Common myeloid progenitor, CD34-positive (primary cell): ENCODE data around the gene TMEM232.

Source experiments
- CTCF ChIA-PET: fragments of 350-600 bp; sonication (Branson Sonifier 250); formaldehyde crosslinking; loops from one replicate; lab custom pipeline; 2021; ENCODE audit warnings: antibody characterized with exemption; lab: Charles Lee
- POLR2A ChIA-PET: fragments of 350-600 bp; sonication (Branson Sonifier 250); formaldehyde crosslinking; loops from one replicate; lab custom pipeline; 2021; ENCODE audit warnings: antibody characterized with exemption; lab: Charles Lee
- DNase-seq, 3 donors: peaks; one replicate each; pipeline versions ENCODE4 v3.0.0 to v3.0.0-alpha.2; 2013
- H3K27ac ChIP-seq, 2 experiments: 1 replicate in 1 of 2; 2 replicates in 1 of 2; pipeline ENCODE4 v1.7.0; 2013; ENCODE audit warnings: inconsistent platforms in 2 of 2, low read length in 2 of 2, mild to moderate bottlenecking in 2 of 2, low read depth in 1 of 2, moderate library complexity in 1 of 2; ENCODE audit not compliant: severe bottlenecking in 2 of 2, insufficient read depth in 1 of 2, poor library complexity in 1 of 2
- H3K27me3 ChIP-seq, 5 experiments: replicated peaks in 2 of 5; 1 replicate in 3 of 5; 2 replicates in 2 of 5; pipeline versions ENCODE4 v1.6.1 to v1.7.0; 2013; ENCODE audit warnings: low read length in 4 of 5, mild to moderate bottlenecking in 2 of 5, moderate library complexity in 2 of 5, inconsistent platforms in 1 of 5; ENCODE audit not compliant: insufficient read depth in 5 of 5, control insufficient read depth in 4 of 5
- H3K36me3 ChIP-seq, 4 experiments: 1 replicate in 2 of 4; 2 replicates in 2 of 4; pipeline versions ENCODE4 v1.6.1 to v1.7.0; 2013; ENCODE audit warnings: low read length in 3 of 4, control low read depth in 1 of 4, mild to moderate bottlenecking in 1 of 4; ENCODE audit not compliant: control insufficient read depth in 4 of 4, insufficient read depth in 4 of 4
- H3K4me1 ChIP-seq, 4 experiments: 1 replicate in 3 of 4; 2 replicates in 1 of 4; pipeline versions ENCODE4 v1.6.1 to v1.7.1; 2013; ENCODE audit warnings: low read length in 3 of 4, mild to moderate bottlenecking in 3 of 4, control low read depth in 1 of 4, inconsistent platforms in 1 of 4, moderate library complexity in 1 of 4; ENCODE audit not compliant: control insufficient read depth in 4 of 4, insufficient read depth in 4 of 4; ENCODE audit errors: control extremely low read depth in 1 of 4
- H3K4me3 ChIP-seq, 7 experiments: 1 replicate in 4 of 7; 2 replicates in 3 of 7; pipeline versions ENCODE4 v1.5.1 to v1.7.0; 2013; ENCODE audit warnings: mild to moderate bottlenecking in 7 of 7, low read length in 6 of 7, moderate library complexity in 6 of 7, inconsistent platforms in 2 of 7, low read depth in 2 of 7, control low read depth in 1 of 7; ENCODE audit not compliant: insufficient read depth in 4 of 7, control insufficient read depth in 1 of 7; ENCODE audit errors: extremely low read depth in 1 of 7
- H3K9me3 ChIP-seq, 5 experiments: 1 replicate in 4 of 5; 2 replicates in 1 of 5; pipeline versions ENCODE4 v1.6.1 to v1.7.1; 2013; ENCODE audit warnings: low read length in 4 of 5, mild to moderate bottlenecking in 2 of 5, inconsistent platforms in 1 of 5, low read depth in 1 of 5, moderate library complexity in 1 of 5; ENCODE audit not compliant: control insufficient read depth in 4 of 5, insufficient read depth in 2 of 5; ENCODE audit errors: control extremely low read depth in 1 of 5
- WGBS: methylation state at CpG from one replicate; pipeline ENCODE4 v1.1.5; 2013; ENCODE audit not compliant: insufficient coverage; 5-methylcytosine and 5-hydroxymethylcytosine counted together

TMEM232 gene

GRCh38 chr5:110401881-110402280, 324.6 kb downstream of the TMEM232 start:
- Histone ChIP-seq H3K9me3 (no peaks in the 10 kb centered on the region), H3K27ac (no peak overlapping the region), H3K4me3 (no peak overlapping the region), H3K36me3 (no peaks in the 10 kb centered on the region), H3K4me1 (no peaks in the 10 kb centered on the region), H3K27me3 (no peaks in the 10 kb centered on the region)
- POLR2A ChIA-PET = no interaction called here
- CTCF ChIA-PET = no interaction called here
- 100% methylated on average over 1 of the region's 4 CpGs for WGBS
- no peak for DNase-seq

- CTCF ChIA-PET = interaction anchor here (0.7 to 0.9 kb wide), 2 partner anchors 15 to 16 kb away, joined by 3 to 4 read pairs; no protein-coding TSS in a partner anchor
- POLR2A ChIA-PET = no interaction called here
- Histone ChIP-seq H3K36me3 (no peaks in the 10 kb centered on the region), H3K4me3 (no peak overlapping the region), H3K27ac (no peak overlapping the region), H3K4me1 (no peaks in the 10 kb centered on the region), H3K27me3 (no peaks in the 10 kb centered on the region), H3K9me3 (no peaks in the 10 kb centered on the region)
- no CpG with 5 or more reads among the region's 2 CpGs for WGBS
- DNase-seq = no peak
Observed at GRCh38 chr5:110398951-110399350, 327.5 kb downstream of the TMEM232 start.

GRCh38 chr5:110397281-110397680, 329.2 kb downstream of the TMEM232 start:
- POLR2A ChIA-PET = interaction anchor here (0.6 kb wide), 1 partner anchor 837 kb away, joined by 3 read pairs; no protein-coding TSS in a partner anchor

GRCh38 chr5:110386782-110387181, 339.7 kb downstream of the TMEM232 start:
- H3K27ac ChIP-seq = no peak overlapping the region
- H3K4me3 ChIP-seq = no peak overlapping the region
- ChIA-PET CTCF (no interaction called here), POLR2A (no interaction called here)
- H3K4me1 ChIP-seq = no peaks in the 10 kb centered on the region
- H3K27me3 ChIP-seq = no peaks in the 10 kb centered on the region
- DNase-seq = no peak
- H3K9me3 ChIP-seq = peaks cover 0 to 2% (median 0%) of the 10 kb centered on the region in 5 experiments
- H3K36me3 ChIP-seq = no peaks in the 10 kb centered on the region

More at GRCh38 chr5:110397281-110397680, 329.2 kb downstream of the TMEM232 start:
- Histone ChIP-seq H3K36me3 (no peaks in the 10 kb centered on the region), H3K27me3 (no peaks in the 10 kb centered on the region), H3K9me3 (no peaks in the 10 kb centered on the region), H3K4me1 (no peaks in the 10 kb centered on the region), H3K4me3 (no peak overlapping the region), H3K27ac (no peak overlapping the region)
- WGBS = no CpG with 5 or more reads among the region's 1 CpG
- no peak for DNase-seq
- CTCF ChIA-PET = no interaction called here

GRCh38 chr5:110383231-110383630, 343.2 kb downstream of the TMEM232 start:
- no peaks in the 10 kb centered on the region for H3K27me3 ChIP-seq
- H3K4me1 ChIP-seq = no peaks in the 10 kb centered on the region
- CTCF ChIA-PET = no interaction called here
- no peak overlapping the region for H3K27ac ChIP-seq
- H3K9me3 ChIP-seq = peaks cover 0 to 2% (median 0%) of the 10 kb centered on the region in 5 experiments
- POLR2A ChIA-PET = no interaction called here
- no peak overlapping the region for H3K4me3 ChIP-seq
- H3K36me3 ChIP-seq = no peaks in the 10 kb centered on the region
- no peak for DNase-seq

- ChIA-PET POLR2A (no interaction called here), CTCF (no interaction called here)
- 67% methylated on average over 1 of the region's 1 CpG for WGBS
- Histone ChIP-seq H3K27ac (no peak overlapping the region), H3K9me3 (no peaks in the 10 kb centered on the region), H3K4me3 (no peak overlapping the region), H3K4me1 (no peaks in the 10 kb centered on the region), H3K27me3 (no peaks in the 10 kb centered on the region), H3K36me3 (no peaks in the 10 kb centered on the region)
- DNase-seq = no peak
Observed at GRCh38 chr5:110377943-110378342, 348.5 kb downstream of the TMEM232 start.

GRCh38 chr5:110377361-110377760, 349.1 kb downstream of the TMEM232 start:
- no CpG with 5 or more reads among the region's 2 CpGs for WGBS
- POLR2A ChIA-PET = no interaction called here
- Histone ChIP-seq H3K27ac (no peak overlapping the region), H3K4me1 (no peaks in the 10 kb centered on the region), H3K4me3 (no peak overlapping the region), H3K36me3 (no peaks in the 10 kb centered on the region), H3K9me3 (no peaks in the 10 kb centered on the region), H3K27me3 (no peaks in the 10 kb centered on the region)
- DNase-seq = no peak
- CTCF ChIA-PET = no interaction called here
